Liver (tissue), 3 donors: Measurements from ENCODE around the gene TLK2.

Experiments
- GABPA ChIP-seq, 2 donors: IDR thresholded peaks in 1 of 2; conservative IDR thresholded peaks in 1 of 2; 2 replicates each; pipeline ENCODE4 v1.6.1; 2016; ENCODE audit warnings: antibody characterized with exemption in 2 of 2, mild to moderate bottlenecking in 1 of 2, moderate library complexity in 1 of 2
- RAD21 ChIP-seq, 2 donors: IDR thresholded peaks; 2 replicates each; pipeline ENCODE4 v1.6.1; 2016; ENCODE audit warnings: antibody characterized with exemption in 2 of 2, mild to moderate bottlenecking in 2 of 2
- SP1 ChIP-seq: IDR thresholded peaks from 2 replicates; pipeline ENCODE4 v1.6.1; 2018; ENCODE audit warnings: antibody characterized with exemption, mild to moderate bottlenecking
- YY1 ChIP-seq: IDR thresholded peaks from 2 replicates; pipeline ENCODE4 v1.6.1; 2016; ENCODE audit warnings: antibody characterized with exemption, mild to moderate bottlenecking
- TF ChIP-seq, protein P1 (sequence below): fragments of 150-350 bp; IDR thresholded peaks from 2 replicates; pipeline ENCODE4 v1.5.1; 2017; ENCODE audit warnings: improper control_type of control experiment, low read depth, low read length; ENCODE audit not compliant: missing input control
- TF ChIP-seq, protein P2 (sequence below): IDR thresholded peaks from 2 replicates; pipeline ENCODE4 v1.6.1; 2016; ENCODE audit warnings: antibody characterized with exemption, mild to moderate bottlenecking
- TF ChIP-seq, protein P3 (sequence below): IDR thresholded peaks from 2 replicates; pipeline ENCODE4 v1.6.1; 2016; ENCODE audit warnings: antibody characterized with exemption
- TF ChIP-seq, protein P4 (sequence below): IDR thresholded peaks from 2 replicates; pipeline ENCODE4 v1.6.1; 2016; ENCODE audit warnings: antibody characterized with exemption
- donor health status: healthy.
- donor health status: healthy.

DNA sequence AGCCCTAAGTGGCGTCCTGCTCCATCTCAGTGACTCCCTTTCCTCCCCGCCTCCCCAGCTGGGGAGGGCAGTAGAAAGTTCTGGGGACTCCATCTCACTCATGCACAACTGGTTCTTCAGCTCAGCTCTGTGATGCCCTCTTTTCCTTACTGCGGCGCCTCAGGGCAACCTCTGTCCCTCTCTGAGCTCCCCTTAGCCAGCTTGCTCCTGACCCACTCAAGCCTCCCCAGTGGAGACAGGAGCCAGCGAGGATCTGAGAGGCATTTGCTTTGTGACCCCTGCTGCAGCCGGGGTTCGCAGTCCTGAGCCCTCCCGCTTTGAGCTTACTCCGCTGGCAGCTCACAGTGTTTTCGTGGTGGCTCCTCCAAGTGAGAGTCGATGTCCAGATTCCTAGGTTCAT, 142.6 kb downstream of the TLK2 start:
- TF ChIP-seq, protein P1, sequence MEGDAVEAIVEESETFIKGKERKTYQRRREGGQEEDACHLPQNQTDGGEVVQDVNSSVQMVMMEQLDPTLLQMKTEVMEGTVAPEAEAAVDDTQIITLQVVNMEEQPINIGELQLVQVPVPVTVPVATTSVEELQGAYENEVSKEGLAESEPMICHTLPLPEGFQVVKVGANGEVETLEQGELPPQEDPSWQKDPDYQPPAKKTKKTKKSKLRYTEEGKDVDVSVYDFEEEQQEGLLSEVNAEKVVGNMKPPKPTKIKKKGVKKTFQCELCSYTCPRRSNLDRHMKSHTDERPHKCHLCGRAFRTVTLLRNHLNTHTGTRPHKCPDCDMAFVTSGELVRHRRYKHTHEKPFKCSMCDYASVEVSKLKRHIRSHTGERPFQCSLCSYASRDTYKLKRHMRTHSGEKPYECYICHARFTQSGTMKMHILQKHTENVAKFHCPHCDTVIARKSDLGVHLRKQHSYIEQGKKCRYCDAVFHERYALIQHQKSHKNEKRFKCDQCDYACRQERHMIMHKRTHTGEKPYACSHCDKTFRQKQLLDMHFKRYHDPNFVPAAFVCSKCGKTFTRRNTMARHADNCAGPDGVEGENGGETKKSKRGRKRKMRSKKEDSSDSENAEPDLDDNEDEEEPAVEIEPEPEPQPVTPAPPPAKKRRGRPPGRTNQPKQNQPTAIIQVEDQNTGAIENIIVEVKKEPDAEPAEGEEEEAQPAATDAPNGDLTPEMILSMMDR, result no peak
- TF ChIP-seq, protein P2, sequence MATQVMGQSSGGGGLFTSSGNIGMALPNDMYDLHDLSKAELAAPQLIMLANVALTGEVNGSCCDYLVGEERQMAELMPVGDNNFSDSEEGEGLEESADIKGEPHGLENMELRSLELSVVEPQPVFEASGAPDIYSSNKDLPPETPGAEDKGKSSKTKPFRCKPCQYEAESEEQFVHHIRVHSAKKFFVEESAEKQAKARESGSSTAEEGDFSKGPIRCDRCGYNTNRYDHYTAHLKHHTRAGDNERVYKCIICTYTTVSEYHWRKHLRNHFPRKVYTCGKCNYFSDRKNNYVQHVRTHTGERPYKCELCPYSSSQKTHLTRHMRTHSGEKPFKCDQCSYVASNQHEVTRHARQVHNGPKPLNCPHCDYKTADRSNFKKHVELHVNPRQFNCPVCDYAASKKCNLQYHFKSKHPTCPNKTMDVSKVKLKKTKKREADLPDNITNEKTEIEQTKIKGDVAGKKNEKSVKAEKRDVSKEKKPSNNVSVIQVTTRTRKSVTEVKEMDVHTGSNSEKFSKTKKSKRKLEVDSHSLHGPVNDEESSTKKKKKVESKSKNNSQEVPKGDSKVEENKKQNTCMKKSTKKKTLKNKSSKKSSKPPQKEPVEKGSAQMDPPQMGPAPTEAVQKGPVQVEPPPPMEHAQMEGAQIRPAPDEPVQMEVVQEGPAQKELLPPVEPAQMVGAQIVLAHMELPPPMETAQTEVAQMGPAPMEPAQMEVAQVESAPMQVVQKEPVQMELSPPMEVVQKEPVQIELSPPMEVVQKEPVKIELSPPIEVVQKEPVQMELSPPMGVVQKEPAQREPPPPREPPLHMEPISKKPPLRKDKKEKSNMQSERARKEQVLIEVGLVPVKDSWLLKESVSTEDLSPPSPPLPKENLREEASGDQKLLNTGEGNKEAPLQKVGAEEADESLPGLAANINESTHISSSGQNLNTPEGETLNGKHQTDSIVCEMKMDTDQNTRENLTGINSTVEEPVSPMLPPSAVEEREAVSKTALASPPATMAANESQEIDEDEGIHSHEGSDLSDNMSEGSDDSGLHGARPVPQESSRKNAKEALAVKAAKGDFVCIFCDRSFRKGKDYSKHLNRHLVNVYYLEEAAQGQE, result no peak
- TF ChIP-seq RAD21 (IDR thresholded peaks at IDR 0.05) (no peak), SP1 (no peak), YY1 (no peak), GABPA (IDR thresholded peaks at IDR 0.05 in 1 of 2, conservative IDR thresholded peaks at IDR 0.05 in 1 of 2) (no peak)
- TF ChIP-seq, protein P3, sequence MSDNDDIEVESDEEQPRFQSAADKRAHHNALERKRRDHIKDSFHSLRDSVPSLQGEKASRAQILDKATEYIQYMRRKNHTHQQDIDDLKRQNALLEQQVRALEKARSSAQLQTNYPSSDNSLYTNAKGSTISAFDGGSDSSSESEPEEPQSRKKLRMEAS, result no peak
- TF ChIP-seq, protein P4, sequence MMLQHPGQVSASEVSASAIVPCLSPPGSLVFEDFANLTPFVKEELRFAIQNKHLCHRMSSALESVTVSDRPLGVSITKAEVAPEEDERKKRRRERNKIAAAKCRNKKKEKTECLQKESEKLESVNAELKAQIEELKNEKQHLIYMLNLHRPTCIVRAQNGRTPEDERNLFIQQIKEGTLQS, result no peak
